ENCODE data around the gene ARRDC4.
"Not testable (repeated sequence)": the region's sequence is repeated elsewhere in the genome, so short reads cannot be mapped to it uniquely, and the experiment has no call there.

ARRDC4 gene

DNA sequence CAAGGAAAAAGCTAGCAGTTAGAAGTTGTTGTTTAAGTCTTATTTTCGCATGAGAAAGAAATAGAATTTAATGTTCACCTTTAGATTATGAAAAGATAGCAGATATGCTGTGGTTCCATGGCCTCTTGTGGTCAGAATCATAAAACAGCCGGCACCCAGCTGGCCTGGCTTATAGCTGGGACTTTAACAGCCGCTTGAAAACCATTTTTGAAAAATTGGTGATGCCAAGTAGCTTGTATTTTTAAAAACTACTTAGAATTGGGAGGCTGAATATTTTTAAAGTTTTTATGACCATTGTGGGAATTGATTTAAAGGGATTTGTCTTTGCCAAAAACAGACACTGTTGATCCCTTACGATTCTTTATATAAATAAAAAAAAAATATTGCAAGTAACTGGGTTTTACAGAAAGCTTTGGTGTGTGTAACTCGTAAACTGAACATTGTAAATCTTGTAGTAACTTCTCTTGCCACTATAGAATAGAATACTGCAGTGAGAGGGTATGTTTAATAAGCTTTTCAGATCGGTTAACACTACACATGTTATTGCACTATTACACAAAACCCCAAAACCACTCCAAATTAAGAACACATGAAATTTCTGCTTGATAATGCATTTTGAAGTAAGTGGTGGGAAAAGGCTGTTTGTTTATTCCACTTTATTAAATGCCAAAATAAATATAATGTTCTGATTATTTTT lies 6.6 kb downstream of the ARRDC4 start:
- DNase-seq, result no peak

DNA sequence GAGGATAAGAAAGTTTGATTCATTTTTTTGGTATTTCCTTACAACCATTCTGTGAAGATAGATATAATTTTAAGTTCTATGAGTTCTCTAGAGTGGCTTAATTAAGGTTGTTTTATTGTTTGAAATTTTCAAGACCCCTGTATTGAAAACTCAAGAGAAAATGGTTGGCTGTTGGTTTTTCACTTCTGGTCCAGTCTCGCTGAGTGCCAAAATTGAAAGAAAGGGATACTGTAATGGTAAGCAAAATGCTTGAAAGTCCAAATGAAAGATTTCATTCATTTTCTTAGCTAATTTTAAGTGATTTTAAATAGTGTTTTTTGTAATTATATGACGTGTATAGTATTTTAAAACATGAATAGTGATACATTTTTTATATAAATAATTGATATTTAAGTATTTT lies 7.4 kb downstream of the ARRDC4 start:
- DNase-seq, result no peak

DNA sequence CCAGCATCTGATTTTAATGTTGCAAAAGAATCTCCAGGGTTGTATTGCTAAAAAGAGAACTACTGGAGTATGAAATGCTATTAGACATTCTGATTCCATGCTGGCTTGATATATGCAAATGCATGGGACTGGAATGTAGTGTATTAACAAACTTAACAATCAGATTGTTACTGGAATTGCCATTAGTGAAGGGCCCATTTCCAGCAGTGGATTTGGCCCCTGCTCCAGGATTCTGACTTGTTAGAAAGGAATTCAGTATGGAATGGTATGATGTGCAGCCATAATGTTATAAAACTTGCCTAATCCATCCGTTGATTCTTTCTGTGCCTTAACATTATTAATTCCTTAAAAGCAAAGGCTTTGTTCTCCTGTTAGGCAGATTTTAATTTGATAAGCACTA lies 7.9 kb downstream of the ARRDC4 start:
- DNase-seq, result no peak

DNA sequence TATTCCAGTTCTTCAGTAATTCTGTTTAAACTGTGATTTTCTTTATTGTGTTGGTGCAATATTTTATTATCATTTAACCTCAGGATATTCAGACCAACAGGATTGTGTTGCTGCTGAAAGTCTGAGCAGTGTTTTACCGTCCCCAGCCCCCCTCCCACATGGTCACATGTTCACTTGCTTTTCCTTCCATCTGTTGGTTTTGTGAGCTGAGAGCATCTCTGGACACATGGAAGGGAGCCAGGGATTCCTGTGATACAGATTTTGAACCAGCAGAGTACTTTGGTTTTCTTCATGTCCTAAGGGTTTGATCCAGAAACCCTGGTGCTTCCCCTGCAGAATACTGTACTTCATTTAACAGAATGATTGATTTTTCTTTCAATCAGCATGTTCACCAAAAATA lies 11.9 kb downstream of the ARRDC4 start:
- DNase-seq, result no peak

DNA sequence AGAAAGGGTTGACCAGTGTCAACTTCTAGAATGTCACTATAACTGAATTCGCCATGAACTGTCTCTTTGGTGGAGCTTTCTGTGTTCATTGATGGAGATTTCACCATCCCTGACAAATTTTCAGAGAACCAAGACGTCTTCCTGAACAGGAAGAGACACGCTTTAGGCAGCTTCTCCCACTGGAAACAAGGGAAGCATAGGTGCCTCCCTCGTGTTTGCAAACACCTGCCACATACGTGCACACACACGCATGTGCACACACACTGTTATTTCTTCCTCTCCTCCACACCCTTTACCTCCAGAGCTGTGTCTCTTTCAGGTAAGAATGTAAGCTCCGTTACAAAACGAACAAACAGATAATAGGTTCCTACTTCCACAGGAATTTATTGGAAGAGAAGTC lies 15.6 kb downstream of the ARRDC4 start:
- no peak for DNase-seq

- no peak for DNase-seq
Observed at GRCh38 chr15:97976766-97977503, 16.4 kb downstream of the ARRDC4 start.

GRCh38 chr15:97977734-97978133 lies 17.2 kb downstream of the ARRDC4 start:
- no peak for DNase-seq

- no peak for DNase-seq
Observed at GRCh38 chr15:97978401-97979139, 18.1 kb downstream of the ARRDC4 start.

DNA sequence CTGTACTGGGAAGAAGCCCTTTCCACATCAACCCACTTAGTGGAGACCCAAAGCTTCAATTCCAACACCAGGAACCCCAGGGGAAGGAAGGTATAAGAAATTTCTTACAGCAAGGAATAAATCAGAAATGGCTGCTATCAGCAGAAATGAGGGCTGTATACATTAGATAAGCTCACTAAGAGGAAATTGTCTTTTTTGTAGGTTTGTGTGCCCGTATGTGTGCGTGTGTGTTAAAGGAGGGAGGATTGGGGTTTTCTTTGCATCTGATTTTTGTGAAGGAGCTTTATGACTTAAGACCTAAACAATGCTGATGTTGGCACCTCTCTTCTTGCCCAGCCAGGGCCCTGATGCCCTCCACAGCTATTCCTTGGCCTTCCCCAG lies 18.6 kb downstream of the ARRDC4 start:
- DNase-seq, result no peak

GRCh38 chr15:97981058-97981457 lies 20.6 kb downstream of the ARRDC4 start:
- no peak for DNase-seq

- no peak for DNase-seq
Observed at GRCh38 chr15:97981758-97982157, 21.3 kb downstream of the ARRDC4 start.

- DNase-seq, result no peak
Observed at GRCh38 chr15:97984157-97984556, 23.7 kb downstream of the ARRDC4 start.

DNA sequence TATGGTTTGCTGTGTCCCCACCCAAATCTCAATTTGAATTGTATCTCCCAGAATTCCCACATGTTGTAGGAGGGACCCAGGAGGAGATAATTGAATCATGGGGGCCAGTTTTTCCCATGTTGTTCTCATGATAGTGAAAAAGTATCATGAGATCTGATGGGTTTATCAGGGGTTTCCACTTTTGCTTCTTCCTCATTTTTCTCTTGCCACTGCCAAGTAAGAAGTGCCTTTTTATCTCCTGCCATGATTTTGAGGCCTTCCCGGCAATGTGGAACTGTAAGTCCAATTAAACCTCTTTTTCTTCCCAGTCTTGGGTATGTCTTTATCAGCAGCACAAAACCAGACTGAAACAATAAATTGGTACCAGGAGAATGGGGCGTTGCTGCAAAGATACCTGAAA lies 25.5 kb downstream of the ARRDC4 start:
- DNase-seq, result not testable (repeated sequence)

- no peak for DNase-seq
Observed at GRCh38 chr15:97986781-97987180, 26.3 kb downstream of the ARRDC4 start.

DNA sequence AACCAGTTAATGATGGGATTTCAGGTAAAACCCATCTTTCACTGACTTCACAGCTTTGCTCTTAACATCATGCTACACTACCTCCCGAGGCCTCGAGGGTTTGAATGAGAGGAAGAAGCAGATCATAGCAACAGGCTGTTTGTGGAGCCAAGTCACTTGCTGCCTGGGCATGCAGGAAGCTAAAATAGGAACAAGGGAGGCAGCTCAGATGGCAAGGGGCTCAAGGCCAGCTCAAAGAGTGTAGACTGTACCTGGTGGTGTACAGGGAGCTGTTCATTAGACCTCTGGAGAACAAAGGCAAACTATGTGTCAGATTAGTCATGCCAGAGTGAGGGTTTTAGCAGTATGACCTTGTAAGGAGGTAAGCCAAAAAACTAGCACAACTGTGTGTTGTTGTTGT lies 28.8 kb downstream of the ARRDC4 start:
- no peak for DNase-seq

GRCh38 chr15:97991972-97992541 lies 31.6 kb downstream of the ARRDC4 start:
- no peak for DNase-seq

DNA sequence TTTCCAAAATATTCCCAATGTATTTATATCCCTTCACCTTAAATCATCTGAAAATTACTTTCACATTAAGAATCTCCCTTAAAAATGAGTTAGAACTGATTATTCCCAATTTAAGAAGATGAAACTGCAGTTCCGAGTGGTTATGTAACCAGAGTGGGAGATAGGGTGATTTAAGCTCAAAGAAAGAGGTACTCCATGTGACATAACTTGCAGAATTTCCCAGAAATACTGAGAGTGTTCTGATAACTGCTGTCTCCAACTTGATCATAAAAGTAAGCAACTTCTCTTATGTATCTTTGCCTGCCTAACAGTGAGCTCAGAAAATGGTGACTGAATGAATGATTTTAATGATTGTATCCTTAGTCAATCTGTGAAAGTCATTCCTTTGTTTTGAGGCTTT lies 32.3 kb downstream of the ARRDC4 start:
- DNase-seq, result no peak

DNA sequence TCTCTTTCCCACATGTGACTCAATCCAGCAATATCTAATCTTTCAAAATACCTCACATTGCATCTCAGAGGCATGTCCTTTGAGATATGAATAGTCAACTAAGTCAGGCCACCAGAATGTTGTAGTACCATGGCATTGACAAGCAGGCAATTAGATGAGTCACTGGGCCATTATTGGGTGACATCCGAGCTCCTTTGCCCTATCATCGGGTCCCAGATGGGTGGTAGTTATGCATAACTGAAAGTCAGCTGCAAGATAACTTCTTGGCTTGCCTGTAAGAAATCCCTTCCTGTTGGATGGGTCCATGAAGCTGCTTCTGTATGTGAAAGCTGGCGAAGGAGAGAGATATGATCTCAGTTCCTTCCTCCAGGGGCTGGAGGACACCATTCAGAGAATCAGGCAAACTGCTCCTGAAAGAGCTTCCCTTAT lies 32.8 kb downstream of the ARRDC4 start:
- DNase-seq, result no peak

DNA sequence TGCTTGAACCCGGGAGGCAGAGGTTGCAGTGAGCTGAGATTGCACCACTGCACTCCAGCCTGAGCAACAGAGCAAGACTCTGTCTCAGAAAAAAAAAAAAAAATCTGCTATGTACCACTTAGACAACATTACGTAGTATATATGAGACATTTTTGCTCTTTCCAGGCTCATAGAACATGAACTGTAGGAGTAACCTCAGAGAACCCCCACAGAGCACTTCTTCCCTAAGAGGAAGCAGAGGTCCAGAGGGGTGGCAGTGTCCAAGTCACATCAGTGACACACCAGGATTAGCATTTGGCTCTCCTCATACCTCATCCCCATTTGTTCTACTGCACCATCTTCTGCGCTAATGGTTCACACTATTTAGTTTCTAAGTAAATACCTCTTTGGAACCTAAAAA lies 33.7 kb downstream of the ARRDC4 start:
- DNase-seq, result no peak

DNA sequence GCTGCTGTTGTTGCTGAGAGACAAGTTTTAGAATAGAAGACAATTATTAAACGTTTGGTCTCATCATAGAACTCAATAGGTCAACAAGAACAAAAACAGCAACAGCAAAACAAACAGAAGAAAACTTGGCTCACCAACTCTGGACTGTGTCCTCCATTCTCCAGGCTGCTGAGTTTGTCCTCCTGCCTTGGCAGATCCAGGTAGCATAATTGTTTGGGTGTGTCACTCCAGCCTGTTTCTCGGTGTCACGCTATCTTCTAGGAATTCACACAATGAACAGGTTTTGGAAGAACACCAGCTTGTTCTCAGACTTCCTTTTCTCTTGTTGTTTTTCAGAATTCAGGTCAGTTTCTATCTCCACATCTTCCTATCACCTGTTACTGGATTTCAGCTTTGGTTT lies 34.7 kb downstream of the ARRDC4 start:
- DNase-seq, result no peak

- DNase-seq, result no peak
Observed at GRCh38 chr15:97995881-97996603, 35.5 kb downstream of the ARRDC4 start.

DNA sequence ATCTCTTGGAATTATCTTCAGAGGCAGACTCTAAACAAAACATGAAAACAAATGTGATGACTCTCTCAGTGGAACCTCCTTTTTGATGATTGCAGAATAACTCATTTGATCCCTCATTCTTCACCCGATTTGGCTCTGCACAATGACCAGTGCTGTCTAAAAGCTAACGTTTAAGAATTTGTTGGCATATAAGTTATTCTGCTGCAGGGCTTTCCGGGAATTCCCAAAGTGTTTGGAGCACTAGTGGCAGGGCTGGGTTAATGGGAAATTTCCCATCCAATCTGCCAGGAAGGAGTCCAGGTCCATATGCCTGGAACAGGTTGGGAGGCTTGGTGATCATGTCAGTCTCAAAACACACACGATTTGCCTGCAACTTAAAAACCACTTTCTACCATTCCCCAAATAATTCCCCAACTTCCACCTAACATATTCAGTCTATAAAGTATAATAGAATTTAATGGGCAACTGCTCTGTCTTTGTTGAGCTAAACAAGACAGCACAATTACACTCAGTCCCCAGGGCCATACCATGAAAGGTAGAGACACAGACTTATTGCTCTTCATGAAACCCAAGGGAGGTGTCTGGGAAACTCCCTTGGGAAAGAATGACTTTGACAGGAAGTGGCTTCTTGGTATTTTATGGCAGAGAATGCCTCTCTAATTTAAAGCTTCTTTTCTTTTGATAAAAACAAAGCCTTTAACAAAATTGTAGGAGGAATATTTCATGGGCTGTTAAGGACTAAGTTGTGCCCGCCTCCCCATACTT lies 38.0 kb downstream of the ARRDC4 start:
- DNase-seq, result no peak

All from NCI-H1417 treated with DMSO at 0.1 percent for 48 hours (cell line).